ENCODE results near the gene DYRK1A.

Gene DYRK1A

DNA sequence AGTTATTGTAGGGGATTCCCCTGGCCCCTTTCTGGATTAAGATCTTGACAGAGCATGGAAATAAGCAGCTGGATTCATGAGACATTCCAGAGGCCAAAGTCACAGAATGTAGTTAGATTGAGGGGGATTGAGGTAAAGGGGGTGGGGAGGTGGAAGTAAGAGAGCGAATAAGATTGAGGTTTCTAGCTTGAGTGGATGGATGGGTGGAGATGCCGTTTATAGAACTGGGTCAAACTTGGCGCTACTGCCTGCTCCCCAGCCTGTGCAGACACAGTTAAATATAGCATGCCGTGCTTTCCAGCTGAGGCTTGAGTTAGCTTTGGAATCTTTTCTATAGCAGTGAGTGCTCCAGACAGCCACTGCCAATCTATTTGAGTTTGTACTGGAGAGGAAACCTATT is 85.7 kb downstream of the DYRK1A start:
- DNase-seq = no peak

GRCh38 chr21:37453350-37453749 is 86.8 kb downstream of the DYRK1A start:
- no peak for DNase-seq

DNA sequence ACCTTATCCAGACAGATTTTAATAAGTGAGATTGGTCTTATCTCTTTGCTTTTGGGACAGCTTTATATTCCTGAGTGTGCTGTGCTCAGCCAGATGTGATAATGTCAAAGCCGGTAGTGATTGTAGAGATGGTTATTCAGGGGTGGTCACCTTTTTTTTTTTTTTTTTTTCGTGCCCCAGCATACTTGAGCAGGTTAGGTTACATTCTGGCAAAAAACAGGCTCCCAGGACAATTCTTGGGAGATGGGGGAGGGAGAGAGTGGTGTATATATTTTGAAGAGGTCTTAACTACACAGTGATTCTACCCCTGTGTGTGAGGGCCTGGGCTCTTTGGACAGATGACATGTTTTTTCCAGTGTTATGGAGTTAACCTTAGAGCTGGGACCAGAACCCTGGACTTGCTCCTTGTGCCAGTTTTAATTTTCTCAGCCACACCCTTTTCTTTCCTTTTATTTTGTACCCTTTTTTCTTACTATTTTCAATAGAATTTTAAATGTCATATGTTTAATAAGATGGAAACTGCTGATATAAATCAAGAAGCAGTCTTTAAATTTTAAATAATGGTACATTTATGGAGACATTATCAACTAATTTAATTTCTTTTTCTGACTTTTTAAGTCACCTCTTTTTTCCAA is 88.4 kb downstream of the DYRK1A start:
- DNase-seq = no peak

DNA sequence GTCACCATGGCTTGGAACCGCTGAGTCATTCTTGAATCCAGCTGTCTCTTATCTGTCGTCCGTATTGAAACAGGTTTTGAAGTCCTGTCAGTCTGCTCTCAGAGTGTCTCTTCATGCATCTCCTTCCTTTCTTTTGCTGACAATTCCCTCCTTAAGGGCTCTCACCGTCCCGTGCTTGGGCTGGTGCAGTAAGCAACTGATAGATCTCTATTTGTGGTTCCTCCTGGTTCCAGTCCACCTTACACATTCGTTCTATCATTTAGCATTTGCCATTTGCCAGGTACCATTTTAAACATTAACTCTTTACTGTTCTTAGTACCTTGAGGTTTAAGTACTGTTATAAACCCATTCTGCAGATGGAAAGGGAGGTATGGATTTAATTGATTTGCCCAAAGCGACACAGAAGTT is 88.9 kb downstream of the DYRK1A start:
- DNase-seq = no peak

DNA sequence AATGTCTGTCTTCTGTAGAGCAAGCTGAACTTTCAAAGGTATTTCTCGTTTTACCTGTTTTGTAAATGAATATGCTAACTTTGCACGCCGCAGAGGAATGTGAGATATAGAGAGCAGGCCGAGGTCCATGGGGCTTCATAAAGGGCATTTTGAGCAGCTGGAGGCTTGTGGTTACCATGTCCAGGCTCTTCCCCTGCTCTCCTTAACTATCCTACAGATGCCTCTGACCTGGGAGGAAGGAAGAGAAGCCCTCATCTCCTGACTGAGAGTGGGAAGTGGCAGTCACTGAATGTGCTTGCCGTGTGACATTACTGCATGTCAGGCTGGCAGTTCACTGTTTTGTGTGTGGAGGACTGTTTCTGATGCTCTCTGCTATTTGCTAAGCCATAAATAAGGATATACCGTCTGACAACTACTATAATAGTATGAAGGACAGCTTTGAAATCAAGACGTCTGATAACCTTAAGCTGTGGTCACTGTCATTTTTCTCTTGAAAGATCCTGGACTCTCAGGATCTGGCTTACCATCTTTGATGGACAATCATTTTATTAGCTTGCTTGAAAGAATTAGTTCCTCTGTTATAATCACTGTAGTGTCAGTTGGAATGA is 92.2 kb downstream of the DYRK1A start:
- no peak for DNase-seq

DNA sequence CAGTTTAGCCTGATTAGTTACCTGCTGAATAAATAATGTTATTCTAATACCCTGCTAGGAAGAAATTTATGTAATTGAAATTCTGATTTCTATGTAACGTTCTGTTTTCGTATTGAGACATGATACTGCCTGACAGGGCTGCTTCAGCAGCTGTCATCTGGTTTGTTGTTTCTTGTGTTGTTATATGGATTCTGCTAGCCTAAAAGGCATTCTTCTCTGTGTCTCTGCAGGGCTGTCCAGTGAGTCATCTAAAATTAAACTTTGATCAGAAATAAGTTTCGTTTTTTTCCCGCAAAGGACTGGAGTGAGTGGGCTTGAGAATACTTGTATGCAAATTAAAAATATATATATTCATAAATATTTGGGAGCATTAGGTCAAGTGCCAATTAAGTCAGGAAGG is 93.0 kb downstream of the DYRK1A start:
- DNase-seq = peak in 1 of 2 experiments; percentile 23

GRCh38 chr21:37460196-37460595 is 93.6 kb downstream of the DYRK1A start:
- DNase-seq = peak; percentile 33 to 57

GRCh38 chr21:37461479-37461878 is 94.9 kb downstream of the DYRK1A start:
- DNase-seq = no peak

GRCh38 chr21:37462087-37462861 is 95.7 kb downstream of the DYRK1A start:
- DNase-seq = no peak

GRCh38 chr21:37463083-37463801 is 96.7 kb downstream of the DYRK1A start:
- peak in 1 of 2 experiments; percentile 32 for DNase-seq

DNA sequence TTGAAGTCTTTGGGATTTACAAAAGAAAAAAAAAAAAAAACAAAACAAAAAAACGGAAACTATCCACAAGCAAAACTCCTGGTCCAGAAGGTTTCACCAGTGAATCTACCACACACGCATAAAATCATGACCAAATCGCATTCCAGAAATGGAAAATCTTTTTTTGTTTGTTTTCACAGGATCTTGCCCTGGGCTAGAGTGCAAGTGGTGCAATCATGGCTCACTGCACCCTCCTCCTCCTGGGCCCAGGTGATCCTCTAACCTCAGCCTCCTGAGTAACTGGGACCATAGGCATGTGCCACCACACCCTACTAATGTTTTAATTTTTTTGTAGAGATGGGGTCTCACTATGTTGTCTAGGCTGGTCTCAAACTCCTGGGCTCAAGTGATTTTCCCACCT is 100.5 kb downstream of the DYRK1A start:
- DNase-seq = no peak

GRCh38 chr21:37468909-37469308 is 102.3 kb downstream of the DYRK1A start:
- no peak for DNase-seq

GRCh38 chr21:37469441-37469840 is 102.9 kb downstream of the DYRK1A start:
- DNase-seq = no peak

DNA sequence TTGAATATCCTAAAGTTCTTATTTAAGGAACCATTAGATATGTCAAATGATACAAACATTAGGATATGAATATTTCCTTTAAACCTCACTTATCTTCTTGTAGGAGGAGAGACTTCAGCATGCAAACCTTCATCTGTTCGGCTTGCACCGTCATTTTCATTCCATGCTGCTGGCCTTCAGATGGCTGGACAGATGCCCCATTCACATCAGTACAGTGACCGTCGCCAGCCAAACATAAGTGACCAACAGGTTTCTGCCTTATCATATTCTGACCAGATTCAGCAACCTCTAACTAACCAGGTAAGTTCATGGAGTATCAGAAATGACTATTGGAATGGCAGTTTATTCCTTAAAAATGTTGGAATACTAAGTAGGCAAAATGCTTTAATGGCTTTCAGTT is 106.0 kb downstream of the DYRK1A start:
- DNase-seq = no peak

- DNase-seq = no peak
Measured at GRCh38 chr21:37473491-37473890, 106.9 kb downstream of the DYRK1A start.

DNA sequence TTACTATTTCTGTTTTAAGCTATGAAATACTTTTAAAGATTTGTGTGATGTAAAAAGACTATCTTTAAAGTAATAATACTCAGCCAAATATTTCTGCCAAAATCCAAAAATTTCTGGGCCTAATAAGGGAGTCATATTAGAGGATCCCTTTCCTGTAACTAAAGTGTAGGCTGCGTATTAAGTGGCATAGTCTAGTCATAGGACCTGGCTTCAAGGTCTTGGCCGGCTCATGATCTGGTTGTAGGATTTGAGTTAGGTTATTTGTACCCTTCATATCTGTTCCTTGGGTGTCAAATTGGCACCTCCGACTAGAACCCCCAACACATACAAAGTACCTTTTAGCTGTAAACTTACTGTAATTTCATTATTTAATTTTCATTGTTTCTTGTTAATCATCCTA is 107.8 kb downstream of the DYRK1A start:
- DNase-seq = no peak

GRCh38 chr21:37475186-37475868 is 108.8 kb downstream of the DYRK1A start:
- no peak for DNase-seq

DNA sequence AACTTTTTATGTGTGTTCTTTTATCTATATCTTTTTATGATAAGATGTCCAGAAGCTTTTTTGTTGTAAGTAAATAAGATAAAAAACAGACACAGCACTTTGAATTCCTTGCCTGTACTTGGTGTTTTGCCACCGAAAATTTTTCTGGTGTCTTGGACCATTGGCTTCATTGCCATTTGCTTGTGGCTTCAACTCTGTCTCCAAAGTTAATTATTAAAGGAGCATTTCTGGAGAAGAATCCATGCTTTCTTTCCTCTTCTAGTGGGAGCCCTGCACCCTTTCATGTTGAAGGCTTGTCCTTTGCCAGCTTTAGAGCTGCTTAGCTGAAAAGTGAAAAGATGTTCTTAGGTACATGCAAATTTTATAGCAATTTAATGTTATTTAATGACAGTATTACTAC is 112.2 kb downstream of the DYRK1A start:
- no peak for DNase-seq

- no peak for DNase-seq
Measured at GRCh38 chr21:37483776-37484175, 117.2 kb downstream of the DYRK1A start.

- no peak for DNase-seq
Measured at GRCh38 chr21:37484535-37485474, 118.2 kb downstream of the DYRK1A start.

DNA sequence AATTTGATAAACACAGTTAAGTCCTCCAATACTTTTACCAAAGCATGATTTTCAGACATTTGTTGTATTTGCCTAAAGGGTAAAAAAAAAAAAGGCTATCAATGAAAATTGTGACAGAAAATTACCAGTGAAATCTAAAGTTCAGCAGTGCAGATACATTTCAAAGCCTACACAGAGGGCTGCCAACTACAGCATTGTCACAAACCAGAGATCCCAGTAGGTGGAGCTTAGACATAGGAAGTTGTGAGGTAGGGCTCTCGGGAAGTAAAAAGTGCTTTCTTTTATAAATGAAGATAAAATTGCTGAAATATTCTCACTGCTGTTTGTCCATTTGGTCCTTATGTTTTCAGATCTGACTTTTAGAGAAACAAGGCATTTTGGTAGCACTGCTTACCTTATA is 123.0 kb downstream of the DYRK1A start:
- DNase-seq = no peak

DNA sequence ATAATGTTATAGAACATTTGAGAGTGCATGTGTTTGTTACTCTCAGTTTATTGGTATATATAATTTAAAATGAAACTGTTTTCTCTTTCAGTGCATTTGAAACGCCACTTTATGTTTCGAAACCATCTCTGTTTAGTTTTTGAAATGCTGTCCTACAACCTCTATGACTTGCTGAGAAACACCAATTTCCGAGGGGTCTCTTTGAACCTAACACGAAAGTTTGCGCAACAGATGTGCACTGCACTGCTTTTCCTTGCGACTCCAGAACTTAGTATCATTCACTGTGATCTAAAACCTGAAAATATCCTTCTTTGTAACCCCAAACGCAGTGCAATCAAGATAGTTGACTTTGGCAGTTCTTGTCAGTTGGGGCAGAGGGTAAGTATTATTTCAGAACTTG is 123.5 kb downstream of the DYRK1A start:
- no peak for DNase-seq

Data from NCI-H524 (cell line).